ENCODE data around the gene FBXO38. TPM values are rescaled to one million over a fixed set of nuclear protein-coding genes. Genes with fewer than 3 reads are reported as not detected.

The FBXO38 gene
- total RNA-seq, 1 donor from 2014 or later, result 32.8 TPM

GRCh38 chr5:148414833-148415232, 31.1 kb downstream of the FBXO38 start:
- intact Hi-C loops (cut with DNase I), result no loop called here
- ATAC-seq (peak; percentile 88), DNase-seq (ENCODE audit: missing footprints) (no peak)

- DNase-seq (ENCODE audit: missing footprints) (no peak), ATAC-seq (no peak)
- intact Hi-C loops (cut with DNase I), result no loop called here
Observed at GRCh38 chr5:148416416-148416815, 32.7 kb downstream of the FBXO38 start.

- DNase-seq (ENCODE audit: missing footprints), result no peak
- peak; percentile 29 for ATAC-seq
- intact Hi-C loops (cut with DNase I), result no loop called here
Observed at GRCh38 chr5:148416921-148417320, 33.2 kb downstream of the FBXO38 start.

GRCh38 chr5:148418511-148418910, 34.8 kb downstream of the FBXO38 start:
- intact Hi-C loops (cut with DNase I), result no loop called here
- DNase-seq (ENCODE audit: missing footprints) (no peak), ATAC-seq (no peak)

- no peak for DNase-seq (ENCODE audit: missing footprints)
- intact Hi-C loops (cut with DNase I), result no loop called here
Observed at GRCh38 chr5:148421661-148422060, 37.9 kb downstream of the FBXO38 start.

GRCh38 chr5:148425808-148426207, 42.0 kb downstream of the FBXO38 start:
- no peak for DNase-seq (ENCODE audit: missing footprints)
- ATAC-seq, result no peak
- intact Hi-C loops (cut with DNase I), result no loop called here

More at GRCh38 chr5:148421661-148422060, 37.9 kb downstream of the FBXO38 start:
- ATAC-seq, result no peak

- DNase-seq (ENCODE audit: missing footprints), result no peak
- intact Hi-C loops (cut with DNase I), result no loop called here
- ATAC-seq, result no peak
Observed at GRCh38 chr5:148426514-148426913, 42.8 kb downstream of the FBXO38 start.

- intact Hi-C loops (cut with DNase I), result no loop called here
- no peak for DNase-seq (ENCODE audit: missing footprints)
- peak; percentile 31 for ATAC-seq
Observed at GRCh38 chr5:148427370-148428042, 43.7 kb downstream of the FBXO38 start.

GRCh38 chr5:148428848-148429247, 45.1 kb downstream of the FBXO38 start:
- no peak for ATAC-seq
- no peak for DNase-seq (ENCODE audit: missing footprints)
- intact Hi-C loops (cut with DNase I), result no loop called here

- ATAC-seq, result no peak
- DNase-seq (ENCODE audit: missing footprints), result no peak
- intact Hi-C loops (cut with DNase I), result no loop called here
Observed at GRCh38 chr5:148433826-148434225, 50.1 kb downstream of the FBXO38 start.

- no peak for ATAC-seq
- intact Hi-C loops (cut with DNase I), result no loop called here
Observed at GRCh38 chr5:148436029-148436428, 52.3 kb downstream of the FBXO38 start.

GRCh38 chr5:148437249-148437648, 53.5 kb downstream of the FBXO38 start:
- intact Hi-C loops (cut with DNase I), result no loop called here
- no peak for ATAC-seq
- no peak for DNase-seq (ENCODE audit: missing footprints)

More at GRCh38 chr5:148436029-148436428, 52.3 kb downstream of the FBXO38 start:
- DNase-seq (ENCODE audit: missing footprints), result no peak

- DNase-seq (ENCODE audit: missing footprints) (no peak), ATAC-seq (no peak)
- intact Hi-C loops (cut with DNase I), result no loop called here
Observed at GRCh38 chr5:148438933-148439332, 55.2 kb downstream of the FBXO38 start.

GRCh38 chr5:148443241-148443640, 59.5 kb downstream of the FBXO38 start:
- ATAC-seq, result no peak
- no peak for DNase-seq (ENCODE audit: missing footprints)
- intact Hi-C loops (cut with DNase I), result loop anchor here (10.0 kb wide), 2 partner anchors 258 to 592 kb away; no protein-coding TSS in a partner anchor

- intact Hi-C loops (cut with DNase I), result loop anchor here (1.0 to 10.0 kb wide), 4 partner anchors 153 to 591 kb away; no protein-coding TSS in a partner anchor
- DNase-seq (ENCODE audit: missing footprints), result no peak
- ATAC-seq, result peak; percentile 83
Observed at GRCh38 chr5:148443998-148444397, 60.2 kb downstream of the FBXO38 start.

GRCh38 chr5:148445578-148445977, 61.8 kb downstream of the FBXO38 start:
- ATAC-seq, result no peak
- no peak for DNase-seq (ENCODE audit: missing footprints)
- intact Hi-C loops (cut with DNase I), result loop anchor here (2.0 to 10.0 kb wide), 3 partner anchors 155 to 589 kb away; no protein-coding TSS in a partner anchor

- intact Hi-C loops (cut with DNase I), result loop anchor here (10.0 kb wide), 2 partner anchors 262 to 588 kb away; no protein-coding TSS in a partner anchor
- no peak for ATAC-seq
- DNase-seq (ENCODE audit: missing footprints), result no peak
Observed at GRCh38 chr5:148446611-148447010, 62.9 kb downstream of the FBXO38 start.

- ATAC-seq, result peak; percentile 89
- intact Hi-C loops (cut with DNase I), result loop anchor here (5.0 to 10.0 kb wide), 2 partner anchors 90 to 122 kb away; no protein-coding TSS in a partner anchor
- peak; percentile 65 for DNase-seq (ENCODE audit: missing footprints)
Observed at GRCh38 chr5:148452499-148453193, 68.9 kb downstream of the FBXO38 start.

- intact Hi-C loops (cut with DNase I), result loop anchor here (5.0 to 10.0 kb wide), 2 partner anchors 88 to 120 kb away; no protein-coding TSS in a partner anchor
- DNase-seq (ENCODE audit: missing footprints) (peak; percentile 63), ATAC-seq (peak; percentile 56)
Observed at GRCh38 chr5:148454576-148454975, 70.8 kb downstream of the FBXO38 start.

- no peak for DNase-seq (ENCODE audit: missing footprints)
- peak; percentile 29 for ATAC-seq
- intact Hi-C loops (cut with DNase I), result loop anchor here (10.0 kb wide), 1 partner anchor 120 kb away; no protein-coding TSS in a partner anchor
Observed at GRCh38 chr5:148455185-148455584, 71.4 kb downstream of the FBXO38 start.

Measured in Right ventricle myocardium inferior (tissue), 1 donor.